ENCODE measurements around the gene GLOD4.

GRCh38 chr17:746181-746580 lies 35.9 kb downstream of the GLOD4 start:
- TF ChIP-seq CTCF (IDR thresholded peaks at IDR 0.05) = no peak
- no peak for TF ChIP-seq POLR2A (IDR thresholded peaks at IDR 0.05)

Measured in ovary (tissue), 3 donors.